Dedifferentiated amniotic fluid mesenchymal stem cell (primary cell): ENCODE measurements around the gene GPR61.

Source experiments
- DNase-seq: peaks from one replicate; pipeline ENCODE4 v3.0.0-alpha.2; 2016; ENCODE audit errors: extremely low spot score

Gene GPR61

DNA sequence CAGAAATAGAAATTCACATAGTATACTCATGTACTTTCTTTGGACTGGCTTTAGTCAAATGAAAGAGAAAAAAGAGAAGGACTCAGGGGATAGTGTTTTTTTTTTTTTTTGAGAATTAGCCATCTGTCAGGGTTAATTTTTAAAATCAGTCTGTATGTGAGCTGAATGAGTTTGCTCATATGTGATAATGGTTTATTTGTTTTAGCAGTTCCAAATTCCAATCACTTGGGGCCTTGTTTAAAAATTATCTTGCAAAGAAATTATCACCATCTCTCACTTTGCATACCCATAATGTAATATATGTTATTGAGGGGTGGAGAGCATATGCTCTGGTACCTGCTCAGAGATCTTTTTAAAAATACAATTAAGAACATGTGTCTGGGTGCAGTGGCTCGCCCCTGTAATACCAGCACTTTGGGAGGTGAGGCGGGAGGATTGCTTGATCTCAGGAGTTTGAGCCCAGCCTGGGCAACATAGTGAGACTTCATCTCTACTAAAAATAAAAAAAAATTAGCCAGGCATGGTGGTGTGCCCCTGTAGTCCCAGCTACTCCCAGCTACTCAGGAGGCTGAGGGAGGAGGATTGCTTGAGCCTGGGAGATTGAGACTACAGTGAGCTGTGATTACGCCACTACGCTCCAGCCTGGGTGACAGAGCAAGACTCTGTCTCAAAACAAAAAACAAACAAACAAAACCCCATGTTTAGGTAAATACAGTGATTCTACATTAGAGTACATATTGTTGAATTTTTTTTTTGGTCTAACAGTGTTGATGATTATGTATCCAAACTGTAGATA lies 28.4 kb downstream of the GPR61 start:
- DNase-seq: no peak

DNA sequence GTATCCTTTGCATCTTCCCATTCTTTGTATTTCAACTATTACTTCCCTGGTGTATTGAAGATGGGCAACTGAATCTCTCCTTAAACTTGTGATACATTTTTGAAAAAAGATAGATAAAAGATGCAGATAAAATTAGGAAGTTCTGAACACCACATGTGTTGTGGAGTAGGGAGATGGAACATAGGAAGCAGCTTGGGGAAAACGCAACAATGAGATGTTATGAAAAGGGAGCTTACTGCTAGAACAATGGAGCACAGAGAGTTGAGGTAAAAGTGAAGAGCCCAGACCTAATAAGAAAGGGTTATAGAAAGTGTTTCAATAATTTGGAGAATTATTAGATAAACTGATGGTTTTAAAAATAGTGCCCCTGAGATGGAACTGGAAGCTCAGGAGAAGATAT lies 29.7 kb downstream of the GPR61 start:
- no peak for DNase-seq

DNA sequence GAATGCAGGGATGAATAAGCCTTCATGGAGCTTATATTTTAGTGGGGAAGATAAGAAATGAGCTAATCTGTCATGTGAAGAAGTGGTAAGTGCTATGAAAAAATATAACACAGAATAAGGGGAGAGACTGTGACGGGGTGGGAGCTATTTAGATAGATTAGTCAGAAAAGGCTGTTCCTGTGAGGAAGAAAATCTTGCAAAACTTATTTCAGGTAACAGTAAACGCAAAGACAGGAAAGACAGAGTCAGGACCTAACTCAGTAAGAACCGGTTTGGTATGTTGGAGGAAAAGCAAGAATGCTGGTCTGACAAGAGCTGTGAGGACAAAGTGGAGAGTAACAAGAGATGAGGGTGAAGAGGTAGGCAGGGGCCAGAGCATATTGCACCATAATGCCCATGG lies 30.7 kb downstream of the GPR61 start:
- no peak for DNase-seq

GRCh38 chr1:109573785-109574184 lies 34.1 kb downstream of the GPR61 start:
- DNase-seq: no peak

GRCh38 chr1:109578947-109579443 lies 39.3 kb downstream of the GPR61 start:
- DNase-seq: no peak

- no peak for DNase-seq
Observed at GRCh38 chr1:109579491-109579890, 39.8 kb downstream of the GPR61 start.

DNA sequence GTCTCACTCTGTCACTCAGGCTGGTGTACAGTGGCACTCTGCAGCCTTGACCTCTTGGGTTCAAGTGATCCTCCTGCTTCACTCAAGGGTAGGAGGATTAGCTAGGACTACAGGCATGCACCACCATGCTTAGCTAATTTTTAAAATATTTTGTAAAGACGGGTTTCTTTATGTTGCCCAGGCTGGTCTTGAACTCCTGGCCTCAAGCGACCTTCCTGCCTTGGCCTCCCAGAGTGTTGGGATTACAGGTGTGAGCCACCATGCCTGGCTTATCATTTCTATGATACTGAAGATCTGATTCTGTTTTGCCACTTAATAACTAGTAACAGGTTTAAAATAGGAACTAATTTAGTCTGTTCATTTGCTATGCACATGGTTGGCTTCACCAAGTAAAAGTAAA lies 42.3 kb downstream of the GPR61 start:
- no peak for DNase-seq

GRCh38 chr1:109584766-109585165 lies 45.1 kb downstream of the GPR61 start:
- DNase-seq: no peak

GRCh38 chr1:109586055-109586454 lies 46.4 kb downstream of the GPR61 start:
- DNase-seq: no peak

- DNase-seq: no peak
Observed at GRCh38 chr1:109589177-109589576, 49.5 kb downstream of the GPR61 start.

GRCh38 chr1:109589679-109590078 lies 50.0 kb downstream of the GPR61 start:
- DNase-seq: no peak

DNA sequence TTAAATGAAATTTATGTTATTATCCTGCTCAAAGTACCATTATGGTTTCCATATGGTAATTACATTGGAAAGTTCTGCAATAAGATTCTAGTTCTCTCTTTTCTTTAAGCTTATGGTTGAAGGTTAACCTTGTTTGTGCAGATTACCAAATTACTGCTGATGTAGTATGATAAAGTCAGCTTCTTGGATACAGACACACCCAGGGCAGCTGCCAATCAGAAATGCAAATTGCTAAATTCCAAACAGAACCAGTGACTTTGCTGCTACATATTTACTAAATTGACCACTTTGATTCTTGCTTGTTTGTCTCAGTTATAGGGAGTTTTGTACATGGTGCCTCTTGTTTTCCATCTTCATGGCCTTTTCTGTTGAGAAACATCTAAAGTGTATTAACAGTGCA lies 53.2 kb downstream of the GPR61 start:
- DNase-seq: no peak

DNA sequence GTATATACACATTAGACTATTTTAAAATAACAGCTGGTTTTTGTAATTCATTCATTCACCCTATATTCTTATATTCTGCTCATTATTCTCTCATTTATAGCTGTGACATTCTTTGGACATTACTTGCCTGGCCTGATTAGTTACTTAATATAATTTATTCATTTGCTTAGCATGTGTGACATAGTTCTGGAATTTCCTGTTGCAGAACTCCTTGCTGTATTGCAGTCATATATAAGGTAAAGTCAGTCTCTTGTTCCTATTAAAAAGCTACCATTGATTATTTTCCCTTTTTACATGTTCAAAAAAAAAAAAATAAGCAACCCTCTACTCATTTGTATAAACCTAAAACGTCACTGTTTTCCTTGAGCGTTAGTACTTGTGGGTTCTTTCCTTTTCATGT lies 55.9 kb downstream of the GPR61 start:
- DNase-seq: no peak
